Fibroblast of peridontal ligament (primary cell): ENCODE data around the gene FOXF1.
A peak's percentile ranks its signal among the peaks of the same experiment; 100 is the strongest.

Experiments
- DNase-seq: peaks from one replicate; pipeline ENCODE4 v3.0.0-alpha.2; 2010; ENCODE audit errors: extremely low read depth

Gene FOXF1

GRCh38 chr16:86556576-86556975 is 46.2 kb downstream of the FOXF1 start:
- DNase-seq, result no peak

GRCh38 chr16:86557587-86557986 is 47.3 kb downstream of the FOXF1 start:
- no peak for DNase-seq

- no peak for DNase-seq
Observed at GRCh38 chr16:86558355-86559193, 48.2 kb downstream of the FOXF1 start.

GRCh38 chr16:86559802-86560305 is 49.5 kb downstream of the FOXF1 start:
- DNase-seq, result no peak

GRCh38 chr16:86562356-86562755 is 52.0 kb downstream of the FOXF1 start:
- no peak for DNase-seq

GRCh38 chr16:86563469-86564345 is 53.4 kb downstream of the FOXF1 start:
- peak; percentile 94 for DNase-seq
